Measurements from ENCODE around the gene ATP2B2.

ATP2B2 gene

DNA sequence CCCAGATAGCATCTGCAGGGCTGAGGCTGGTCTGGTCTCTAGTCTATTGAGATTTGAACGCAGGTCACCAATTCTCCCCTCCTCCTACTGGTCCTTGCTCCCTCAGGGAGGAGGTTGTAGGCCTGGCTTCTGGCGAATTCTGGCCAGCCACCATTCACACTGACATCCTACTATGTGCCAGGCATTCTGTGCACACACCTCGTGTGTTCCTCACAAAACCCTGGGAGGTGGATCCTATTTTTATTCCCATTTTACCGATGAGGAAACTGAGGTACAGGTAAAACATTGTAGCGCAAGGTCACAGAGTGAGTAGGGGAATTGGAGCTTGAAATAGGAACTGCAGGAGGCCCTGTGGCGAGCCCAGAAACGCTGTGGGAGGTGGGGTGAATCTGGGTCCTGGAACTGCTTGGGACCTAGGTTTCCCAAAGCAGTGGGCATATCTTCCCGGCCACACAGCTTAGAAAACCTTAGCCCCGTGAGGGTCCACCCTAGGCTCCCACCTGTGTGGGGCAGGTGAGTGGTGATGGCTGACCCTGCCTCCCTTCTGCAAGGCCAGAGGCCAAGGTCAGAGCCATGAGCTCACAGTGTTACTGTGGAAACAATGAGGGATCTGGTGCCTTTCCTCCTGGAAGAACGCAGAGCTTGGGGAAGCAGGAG lies 4.8 kb upstream of the ATP2B2 start:
- DNase-seq, result no peak

DNA sequence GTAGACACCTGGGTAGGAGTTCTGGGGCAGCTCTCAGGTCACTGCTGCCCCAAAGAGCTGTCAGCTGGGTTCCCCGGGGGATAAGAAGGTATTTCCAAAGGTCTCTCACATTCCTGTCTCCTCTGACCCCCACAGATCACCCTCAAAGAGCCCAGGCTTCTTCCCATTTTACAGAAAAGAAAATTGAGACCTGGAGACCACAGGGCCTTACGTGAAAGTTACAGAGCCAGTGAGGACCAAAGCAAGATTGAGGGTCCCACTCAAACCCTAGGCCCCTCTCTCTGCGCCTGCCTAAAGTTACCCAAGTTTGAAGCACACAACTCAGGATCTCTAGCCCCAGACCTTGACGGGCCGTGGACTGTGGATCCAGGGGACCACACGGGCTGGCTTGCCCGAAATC lies 3.9 kb upstream of the ATP2B2 start:
- no peak for DNase-seq

DNA sequence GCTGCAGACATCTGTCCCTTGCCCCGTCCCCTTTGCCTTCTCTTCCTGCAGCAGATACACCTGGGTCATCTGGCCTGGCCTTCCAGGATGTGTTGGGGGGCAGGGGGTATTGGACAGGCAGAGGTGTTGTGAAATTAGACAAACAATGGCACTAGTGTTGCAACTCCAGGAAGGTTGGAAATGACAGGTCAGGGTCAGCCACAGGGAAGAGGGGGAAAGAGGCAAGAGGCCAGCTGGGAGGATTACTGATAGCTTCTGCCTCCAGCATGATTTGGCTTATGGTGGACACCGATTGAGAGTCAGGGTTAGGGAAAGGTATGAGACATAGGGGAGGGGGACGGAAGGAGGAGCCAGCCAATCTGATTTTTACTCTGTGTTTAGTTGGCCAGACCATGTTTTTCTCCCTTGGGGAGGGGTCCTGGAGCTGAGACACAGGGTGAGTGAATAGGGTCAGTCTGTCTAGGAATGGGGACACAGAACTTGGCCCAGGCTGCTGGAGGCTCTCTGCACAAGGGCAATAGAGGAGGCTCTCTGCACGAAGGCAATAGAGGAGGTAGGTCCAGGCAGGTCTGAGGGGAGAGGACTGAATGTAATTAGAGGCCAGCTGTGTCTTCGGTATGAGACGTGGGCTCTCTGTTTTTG lies 3.4 kb upstream of the ATP2B2 start:
- no peak for DNase-seq

DNA sequence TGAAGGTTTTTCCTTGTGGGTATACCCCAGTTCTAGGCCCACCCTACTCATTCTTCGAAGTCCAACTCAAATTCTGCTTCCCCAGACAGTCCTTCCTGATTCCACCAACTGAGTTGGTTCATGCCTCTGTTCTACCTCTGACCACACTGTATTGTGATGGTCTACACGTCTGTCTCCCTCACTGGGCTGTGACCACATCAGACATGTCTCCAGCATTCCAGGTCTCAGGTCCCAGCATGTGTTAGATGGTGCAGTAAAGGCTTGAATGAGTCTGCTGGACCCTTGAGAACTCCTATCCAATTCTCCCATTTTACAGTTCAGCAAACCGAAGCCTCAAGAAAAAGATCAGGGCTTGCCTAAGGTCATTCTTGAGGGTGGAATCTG lies 2.8 kb upstream of the ATP2B2 start:
- no peak for DNase-seq

DNA sequence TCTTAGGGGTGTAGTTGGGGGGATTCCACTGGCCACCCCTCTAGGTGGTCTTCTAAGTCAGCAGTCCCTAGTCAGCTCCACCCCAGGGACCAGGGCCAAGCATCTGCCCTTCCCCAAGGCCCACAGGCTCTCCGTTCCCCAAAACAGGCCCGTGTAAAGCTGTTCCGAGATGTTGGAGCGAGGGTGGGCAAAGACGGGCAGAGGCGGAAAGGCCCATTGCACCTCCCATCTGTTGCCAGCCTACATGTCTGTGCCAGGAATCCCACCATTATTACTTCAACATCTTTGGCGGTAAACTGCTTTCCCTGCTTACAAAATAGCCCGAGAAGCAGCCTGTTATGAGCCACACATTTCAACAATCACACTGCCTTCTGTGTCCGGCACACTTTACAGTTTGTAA lies 1.9 kb upstream of the ATP2B2 start:
- DNase-seq, result no peak

DNA sequence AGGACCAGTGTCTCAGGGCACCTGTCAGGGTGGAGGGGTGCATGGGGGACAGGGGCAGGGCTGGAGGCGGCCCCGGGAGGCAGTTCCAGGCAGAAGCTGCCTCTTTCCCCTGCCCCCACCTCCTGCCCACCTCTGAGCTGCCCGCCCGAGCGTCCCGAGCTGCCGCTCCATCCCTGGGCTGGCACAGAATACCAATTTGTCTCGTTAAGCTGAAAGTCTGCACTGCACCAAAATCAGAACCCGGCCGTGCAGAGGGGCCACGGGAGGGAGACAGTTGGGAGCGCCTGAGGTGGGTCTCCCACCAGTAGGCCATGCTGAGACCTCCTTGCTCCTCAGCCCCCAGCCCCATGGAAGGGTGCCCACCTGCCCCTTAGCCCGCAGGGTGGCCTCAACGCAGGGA lies 1.3 kb upstream of the ATP2B2 start:
- no peak for DNase-seq

DNA sequence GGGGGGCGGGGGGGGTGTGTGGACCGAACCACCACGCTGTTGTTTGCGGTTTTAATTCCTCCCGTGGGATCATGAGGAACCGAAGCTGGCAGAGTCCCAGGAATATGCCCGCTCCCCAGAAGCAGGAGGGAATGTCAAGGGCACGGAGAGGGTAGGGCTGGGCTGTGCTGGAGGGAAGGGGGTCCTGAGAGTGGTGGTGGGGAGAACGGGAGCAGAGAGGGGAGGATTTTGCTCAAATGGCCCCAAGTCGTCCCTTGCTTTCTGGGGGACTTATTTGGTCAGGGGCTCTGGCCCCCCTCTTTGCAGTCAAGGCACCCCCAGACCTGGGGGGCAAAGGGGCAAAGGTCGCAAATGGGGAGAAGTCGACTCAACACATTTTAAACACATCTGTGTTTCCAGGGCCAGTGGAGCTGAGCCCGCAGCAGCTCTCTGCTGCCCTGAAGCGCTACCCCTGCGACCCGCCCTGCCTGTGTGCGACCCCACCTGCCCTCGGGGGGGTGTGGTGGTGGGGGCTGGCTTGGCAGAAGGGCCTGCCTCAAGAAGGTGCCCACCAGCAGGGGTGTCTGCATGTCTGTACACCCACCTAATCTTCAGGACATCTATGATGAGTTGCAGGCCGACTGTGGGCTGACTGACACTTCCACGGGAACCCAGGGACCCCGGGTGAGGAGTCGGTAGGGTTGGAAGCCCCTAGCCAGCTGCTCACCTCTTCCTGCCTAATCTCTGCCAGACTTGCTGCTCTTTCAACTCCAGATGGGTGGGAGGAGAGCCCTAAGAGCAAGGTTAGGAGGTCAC lies 602 bp upstream of the ATP2B2 start:
- no peak for DNase-seq

DNA sequence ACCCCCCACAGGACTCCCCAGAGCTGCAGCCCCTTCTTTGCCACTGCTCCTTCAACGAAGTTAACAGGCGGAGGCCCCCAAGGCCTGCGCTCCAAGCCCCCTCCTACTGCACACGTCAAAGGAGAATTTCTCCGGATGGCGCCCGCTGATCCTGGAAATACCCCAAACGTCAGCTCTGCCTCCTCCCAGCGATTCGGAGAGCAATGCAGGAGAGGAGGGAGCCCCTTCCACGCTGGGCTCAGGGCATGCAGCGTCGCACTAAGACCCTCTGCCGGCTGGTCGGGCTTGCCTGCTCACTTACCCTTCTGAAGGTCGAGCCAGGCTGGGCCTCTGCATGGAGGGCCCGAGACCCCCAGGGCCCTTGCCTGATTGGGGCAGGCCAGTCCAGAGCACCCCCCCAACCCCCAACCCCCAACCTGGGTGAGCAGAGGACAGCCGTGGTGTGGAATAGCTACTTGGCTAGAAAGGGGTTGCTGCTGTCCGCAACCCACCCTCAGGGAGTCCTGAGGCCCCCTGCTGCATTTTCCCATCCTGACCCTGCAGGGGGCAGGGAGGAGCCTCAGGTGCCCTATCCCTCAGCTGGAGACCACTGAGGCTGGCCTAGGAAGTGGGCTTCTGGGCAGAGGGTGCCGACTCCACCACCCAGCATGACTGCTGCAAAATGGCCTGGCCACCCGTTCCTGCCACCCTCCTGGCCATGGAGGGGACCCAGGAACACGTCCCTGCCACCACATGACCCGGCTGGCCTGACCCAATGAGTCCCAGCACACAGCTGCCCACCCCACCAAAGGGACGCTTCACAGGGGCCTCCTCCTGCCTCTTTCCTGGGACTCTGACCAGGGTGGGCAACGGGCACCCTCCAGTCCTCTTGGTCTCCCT lies 976 bp downstream of the ATP2B2 start:
- no peak for DNase-seq

DNA sequence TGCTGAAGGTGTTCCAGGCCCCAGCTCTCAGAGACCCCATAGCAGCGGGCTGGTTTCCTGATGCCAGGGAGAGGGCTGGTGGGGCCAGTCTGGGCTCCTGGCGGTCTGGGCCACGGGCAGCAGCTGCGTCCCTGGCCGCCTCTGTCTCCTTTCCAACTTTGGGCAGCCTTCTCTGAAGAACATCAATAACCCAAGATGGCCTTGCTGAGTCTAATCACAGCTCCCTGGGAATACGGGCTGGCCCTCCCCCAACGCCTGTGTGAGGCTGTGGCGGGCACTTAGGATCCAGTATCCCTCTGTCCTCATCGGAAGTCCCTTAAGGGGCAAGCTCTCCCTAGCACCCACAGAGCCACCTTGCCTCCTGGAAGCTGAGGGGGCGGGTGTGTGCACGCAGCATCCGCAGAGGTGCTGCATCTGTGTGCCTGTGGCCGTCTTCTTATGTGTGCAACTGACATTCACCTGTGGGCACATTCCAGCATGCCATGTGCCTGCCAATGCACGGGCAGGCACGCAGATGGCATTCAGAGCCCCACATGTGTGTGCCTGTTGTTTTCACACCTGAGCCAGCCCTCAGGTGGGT lies 2.1 kb downstream of the ATP2B2 start:
- no peak for DNase-seq

DNA sequence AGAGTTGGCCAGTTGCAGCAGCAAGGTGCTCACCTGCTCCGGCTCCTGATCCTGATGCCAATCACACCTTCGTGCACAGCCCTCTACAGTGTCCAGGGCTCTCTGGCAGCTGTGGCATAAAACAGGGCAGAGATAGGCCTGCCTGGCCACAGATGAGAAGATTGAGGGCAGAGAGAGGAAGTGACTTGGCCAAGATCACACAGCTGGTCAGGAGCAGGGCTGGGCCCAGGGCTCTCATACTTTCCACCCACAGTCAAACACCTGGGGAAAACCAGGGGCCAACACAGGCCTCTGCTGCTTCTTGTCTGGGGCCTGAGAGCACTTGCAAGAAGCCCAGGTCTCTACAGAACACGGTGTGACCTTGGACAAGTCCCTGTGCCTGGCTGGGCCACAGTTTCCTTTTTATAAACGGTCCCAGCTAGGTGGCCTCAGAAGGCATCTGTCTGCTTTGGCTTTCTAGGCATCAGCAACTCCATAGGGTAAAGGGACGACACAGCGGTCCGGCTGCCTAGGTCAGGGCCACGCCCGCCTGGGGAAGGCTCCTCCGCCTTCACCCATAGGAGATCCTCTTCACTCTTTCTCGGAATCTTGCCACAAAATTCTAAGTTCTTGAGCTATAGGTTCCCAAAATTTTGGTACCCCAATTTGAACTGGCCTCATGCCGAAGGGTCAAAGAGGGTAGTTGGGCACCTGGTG lies 3.1 kb downstream of the ATP2B2 start:
- DNase-seq, result no peak

DNA sequence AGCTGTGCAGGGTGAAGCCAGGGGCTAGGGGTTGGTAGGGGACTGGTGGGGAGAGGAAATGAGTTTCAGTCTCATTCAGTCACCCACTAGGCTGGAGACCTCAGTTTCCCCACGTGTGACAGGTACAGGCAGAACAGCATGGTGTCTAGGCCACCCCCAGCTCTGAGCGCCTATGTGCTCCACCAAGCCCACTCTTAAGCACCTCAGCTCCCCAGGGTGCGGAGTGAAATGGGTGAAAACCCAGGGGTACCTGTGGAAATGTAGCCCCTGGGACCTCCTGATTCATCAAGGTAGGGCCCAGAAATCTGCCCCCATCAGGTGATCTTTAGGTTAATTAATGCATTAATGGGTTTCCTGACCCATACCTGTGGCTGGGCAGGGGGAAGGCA lies 3.7 kb downstream of the ATP2B2 start:
- DNase-seq, result no peak

DNA sequence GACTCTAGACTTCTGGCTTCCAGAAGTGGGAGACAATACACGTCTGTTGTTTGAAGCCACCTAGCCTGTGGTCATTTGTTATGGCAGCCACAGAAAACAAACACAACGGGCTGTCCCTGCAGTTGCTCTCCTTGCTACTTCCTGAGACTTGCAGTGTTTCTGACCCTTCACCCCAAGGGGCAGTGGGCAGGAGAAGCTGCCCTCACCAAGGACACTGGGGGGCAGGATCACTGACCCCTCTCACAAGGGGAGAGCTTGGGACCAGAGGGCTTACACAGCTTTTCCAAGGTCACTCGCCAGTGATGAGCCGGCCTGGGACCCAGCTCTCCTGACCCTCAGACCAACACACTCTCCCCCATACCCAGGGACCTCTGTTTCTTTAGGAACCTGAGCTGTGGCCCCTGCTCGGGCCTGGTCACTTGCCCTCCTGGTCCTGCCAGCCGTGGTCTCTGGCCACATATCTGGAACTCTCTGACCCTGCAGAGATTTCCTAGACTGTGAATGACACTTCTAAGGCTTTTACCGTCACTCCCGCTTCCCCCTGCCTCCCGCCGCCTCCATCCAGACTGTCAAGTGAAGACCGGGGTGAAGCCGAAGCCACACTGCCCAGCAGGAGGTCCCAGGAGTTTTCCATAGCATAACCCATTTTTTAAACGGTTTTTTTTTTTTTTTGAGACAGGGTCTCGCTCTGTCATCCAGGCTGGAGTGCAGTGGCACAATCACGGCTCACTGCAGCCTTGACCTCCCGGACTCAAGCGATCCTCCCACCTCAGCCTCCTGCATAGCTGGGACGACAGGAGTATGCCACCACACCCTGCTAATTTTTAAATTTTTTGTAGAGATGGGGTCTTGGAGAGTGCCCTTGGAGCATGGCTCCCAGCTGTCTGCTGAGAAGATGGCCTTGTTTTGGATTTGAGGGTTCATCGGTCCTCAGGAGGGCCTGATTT lies 4.4 kb downstream of the ATP2B2 start:
- DNase-seq, result no peak

DNA sequence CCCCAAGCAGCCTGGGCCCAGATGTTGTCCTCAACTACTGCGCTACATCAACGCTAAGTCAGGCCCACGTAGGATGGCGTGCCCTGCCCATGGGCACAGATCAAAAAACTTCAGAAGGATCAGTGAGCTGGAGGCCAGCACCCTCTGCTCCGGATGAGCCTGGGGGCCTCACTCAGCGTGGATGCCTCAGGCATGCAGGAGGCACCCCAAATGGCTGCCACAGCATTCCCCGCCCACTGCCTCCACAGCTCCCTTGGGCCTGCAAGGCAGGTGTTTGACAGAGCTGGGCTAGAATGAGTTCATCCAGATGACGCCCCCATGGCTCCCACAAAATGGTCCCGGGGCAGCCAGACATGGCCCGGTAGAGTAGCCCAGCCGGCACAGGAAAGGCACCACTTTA lies 7.1 kb downstream of the ATP2B2 start:
- no peak for DNase-seq

DNA sequence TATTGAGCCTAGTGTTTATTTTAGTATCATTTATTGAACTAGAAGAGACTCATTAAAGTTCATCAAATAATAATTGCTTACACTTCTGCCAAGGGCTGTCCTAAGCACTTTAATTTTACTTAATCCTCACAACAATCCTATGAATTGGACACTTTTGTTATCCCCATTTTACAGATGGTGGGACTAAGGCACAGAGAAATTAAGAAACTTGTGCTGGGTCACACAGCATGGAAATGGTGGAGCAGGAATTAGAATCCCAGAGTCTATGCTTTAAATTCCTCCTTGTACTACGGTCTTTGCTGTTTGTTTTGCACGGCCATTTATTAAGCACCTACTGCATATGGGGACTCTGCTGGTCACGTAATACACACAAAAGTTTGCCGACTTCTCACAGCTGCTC lies 7.9 kb downstream of the ATP2B2 start:
- DNase-seq, result no peak

DNA sequence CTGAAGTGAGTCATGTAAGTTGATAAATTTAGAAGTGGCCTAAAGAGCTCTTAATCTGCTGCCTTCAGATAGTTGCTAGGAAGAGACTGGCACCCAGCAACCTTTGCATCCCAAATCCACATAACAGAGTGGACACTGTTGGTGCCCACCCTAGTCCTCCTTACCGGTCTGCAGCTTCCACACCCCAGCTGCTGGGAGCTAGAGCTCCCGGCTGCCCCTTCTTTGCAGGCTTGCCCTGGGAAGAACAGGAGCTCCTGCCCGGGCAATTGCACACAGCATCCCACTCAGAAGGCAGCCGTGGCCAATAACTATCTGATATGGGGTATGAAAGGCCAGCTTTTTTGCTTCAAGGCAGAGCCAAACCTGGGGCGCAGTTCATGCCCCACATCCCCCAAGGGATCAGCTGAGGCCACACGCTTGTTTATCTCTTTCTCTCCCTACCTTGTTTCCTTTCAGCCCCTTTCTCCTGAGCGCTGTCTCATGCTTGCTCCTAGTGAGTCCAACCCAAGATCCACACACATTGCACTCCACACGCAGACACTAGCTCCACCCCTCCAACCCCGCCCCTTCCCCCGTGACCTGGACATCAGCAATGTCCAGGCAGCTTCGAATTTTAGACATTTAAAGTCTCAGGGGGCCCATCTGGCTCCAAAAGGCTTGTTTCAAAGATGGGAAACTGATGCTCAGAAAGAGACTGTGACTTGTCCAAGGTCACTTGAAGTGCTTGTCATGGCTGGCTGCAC lies 9.1 kb downstream of the ATP2B2 start:
- DNase-seq, result no peak

DNA sequence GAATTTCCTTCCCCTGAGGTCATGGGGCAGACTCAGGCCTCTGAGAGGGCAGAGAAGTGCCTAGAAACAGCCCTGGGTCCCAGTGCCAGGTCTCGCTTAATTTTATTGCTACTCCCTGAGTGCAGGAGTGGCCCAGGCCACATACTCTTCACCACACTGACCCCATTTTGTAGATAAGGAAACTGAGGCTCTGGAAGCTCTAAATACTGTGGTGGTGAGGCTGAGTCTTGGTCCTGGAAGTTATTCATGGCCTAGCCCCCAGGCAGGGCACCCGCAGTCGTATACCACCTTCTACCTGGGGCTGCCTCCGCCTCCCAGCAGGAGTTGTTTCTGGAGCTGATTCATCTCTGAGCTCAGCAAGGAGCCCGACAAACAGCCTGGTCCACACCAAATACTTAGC lies 9.8 kb downstream of the ATP2B2 start:
- no peak for DNase-seq

DNA sequence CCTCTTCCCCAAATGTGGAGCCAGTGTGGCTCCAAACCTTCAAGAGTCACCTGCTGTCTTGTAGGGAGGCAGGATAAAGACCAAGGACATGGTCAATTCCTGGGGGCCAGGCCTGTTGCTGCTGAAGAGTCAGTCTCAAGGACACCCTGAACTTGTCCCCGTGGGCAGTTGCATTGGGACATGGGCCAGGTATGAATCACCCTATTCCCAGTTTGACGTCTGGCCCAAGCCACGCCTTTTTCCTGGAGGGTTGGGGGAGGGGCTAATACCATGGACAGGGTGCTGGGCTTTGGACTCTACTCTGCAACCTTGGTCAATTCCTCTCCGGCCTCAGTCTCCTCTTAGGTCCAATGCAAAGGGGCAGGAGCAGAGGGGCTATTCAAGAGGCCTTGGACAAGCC lies 10.4 kb downstream of the ATP2B2 start:
- DNase-seq, result no peak

DNA sequence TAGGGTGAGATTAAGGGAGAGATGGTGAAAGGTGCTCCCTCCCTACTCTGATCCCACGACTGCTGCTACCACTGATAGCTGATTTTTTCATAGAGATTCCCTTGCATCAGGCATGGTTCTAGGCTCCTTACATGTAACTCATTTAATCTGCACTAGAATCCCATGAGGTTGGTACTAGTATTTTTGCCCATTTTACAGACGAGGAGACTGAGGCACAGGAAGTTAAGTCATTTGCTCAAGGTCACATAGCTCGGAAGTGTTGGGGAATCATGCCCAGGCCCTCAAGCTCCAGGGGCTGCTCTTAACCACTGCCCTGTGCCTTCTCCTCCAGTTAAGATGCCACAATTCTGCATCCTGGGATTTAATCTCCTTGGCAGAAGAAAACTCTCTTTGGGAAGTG lies 11.2 kb downstream of the ATP2B2 start:
- no peak for DNase-seq

DNA sequence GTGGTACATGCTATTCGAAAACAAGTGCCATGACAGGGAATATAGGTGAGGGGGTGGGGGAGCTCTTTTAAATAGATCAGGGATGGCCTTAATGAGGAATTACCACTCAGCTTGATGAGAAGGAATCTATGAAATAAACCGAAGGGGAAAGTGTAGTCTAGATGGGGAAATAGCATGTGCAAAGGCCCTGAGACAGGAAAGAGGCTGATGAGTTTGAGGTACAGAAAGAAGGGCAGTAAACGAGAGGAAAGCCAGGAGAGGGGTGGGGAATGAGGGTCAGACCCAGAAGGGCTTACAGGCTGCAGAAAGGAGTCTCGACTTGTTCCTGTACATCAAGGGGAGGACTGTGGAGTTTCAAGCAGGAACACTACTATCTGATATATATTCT lies 12.2 kb downstream of the ATP2B2 start:
- DNase-seq, result no peak
